Colonic mucosa (tissue), 4 donors: ENCODE results near the gene INAFM1. TPM values are rescaled to one million over a fixed set of nuclear protein-coding genes. Genes with fewer than 3 reads are reported as not detected.

Experiments used
- DNase-seq: peaks from one replicate; pipeline ENCODE4 v3.0.0-alpha.2; 2020
- H3K27ac ChIP-seq: fragments of 200-600 bp; one replicate; pipeline ENCODE4 v1.8.0; 2021
- H3K27me3 ChIP-seq: fragments of 200-600 bp; one replicate; pipeline ENCODE4 v1.8.0; 2021
- H3K36me3 ChIP-seq: fragments of 200-600 bp; one replicate; pipeline ENCODE4 v1.8.0; 2021
- H3K4me1 ChIP-seq: fragments of 200-600 bp; one replicate; pipeline ENCODE4 v1.8.0; 2021; ENCODE audit warnings: mild to moderate bottlenecking
- H3K4me3 ChIP-seq: fragments of 200-600 bp; one replicate; pipeline ENCODE4 v1.8.0; 2021
- H3K9ac ChIP-seq, 2 donors: one replicate each; pipeline ENCODE4 v1.7.0; 2013; ENCODE audit warnings: control low read depth in 2 of 2, low read depth in 2 of 2, low read length in 2 of 2
- H3K9me3 ChIP-seq: fragments of 200-600 bp; one replicate; pipeline ENCODE4 v1.8.0; 2021
- intact Hi-C: fragments of 100-400 bp; cut with DNase I; formaldehyde crosslinking; loops from one replicate; pipeline ENCODE4 v1.14.1; 2022
- total RNA-seq, 2 donors: library from RNA; stranded (reverse); fragmentation: NEBNext Ultra II Directional in 1 of 2; extraction: Animal tissue kit (Norgen Biotek cat#: 25700) in 1 of 2; gene quantifications; one replicate each; pipeline ENCODE4 v1.2.1, GENCODE V29; 2021
- TF ChIP-seq, protein P1 (sequence below): fragments of 200-600 bp; IDR thresholded peaks from one replicate; pipeline ENCODE4 v1.8.0; 2022; ENCODE audit warnings: antibody characterized with exemption, mild to moderate bottlenecking
- donor health status: healthy.
- donor health status: DM: no; HTN: no; CAD: no.
- donor health status: DM: no; HTN: no; CAD: no.

INAFM1 gene
- total RNA-seq, 2 donors from 2014 or later, result 12.8 to 19.6 TPM

DNA sequence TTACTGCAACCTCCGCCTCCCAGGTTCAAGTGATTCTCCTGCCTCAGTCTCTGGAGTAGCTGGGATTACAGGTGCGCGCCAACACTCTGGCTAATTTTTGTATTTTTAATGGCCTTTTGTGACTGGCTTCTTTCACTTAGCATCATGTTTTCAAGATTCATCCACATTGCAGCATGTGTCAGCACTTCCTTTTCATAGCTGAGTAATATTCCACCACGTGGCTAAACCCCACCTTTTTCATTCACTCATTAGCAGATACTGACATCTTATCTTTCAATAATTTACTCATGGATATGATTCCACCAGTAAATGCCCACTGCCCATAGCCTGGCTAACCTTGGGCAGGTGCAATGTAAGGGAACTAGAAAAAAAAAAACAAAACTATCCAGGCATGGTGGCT is 41.8 kb downstream of the INAFM1 start:
- no peak for DNase-seq
- no peak overlapping the region for H3K4me3 ChIP-seq
- H3K36me3 ChIP-seq, result no peaks in the 10 kb centered on the region
- TF ChIP-seq, protein P1, sequence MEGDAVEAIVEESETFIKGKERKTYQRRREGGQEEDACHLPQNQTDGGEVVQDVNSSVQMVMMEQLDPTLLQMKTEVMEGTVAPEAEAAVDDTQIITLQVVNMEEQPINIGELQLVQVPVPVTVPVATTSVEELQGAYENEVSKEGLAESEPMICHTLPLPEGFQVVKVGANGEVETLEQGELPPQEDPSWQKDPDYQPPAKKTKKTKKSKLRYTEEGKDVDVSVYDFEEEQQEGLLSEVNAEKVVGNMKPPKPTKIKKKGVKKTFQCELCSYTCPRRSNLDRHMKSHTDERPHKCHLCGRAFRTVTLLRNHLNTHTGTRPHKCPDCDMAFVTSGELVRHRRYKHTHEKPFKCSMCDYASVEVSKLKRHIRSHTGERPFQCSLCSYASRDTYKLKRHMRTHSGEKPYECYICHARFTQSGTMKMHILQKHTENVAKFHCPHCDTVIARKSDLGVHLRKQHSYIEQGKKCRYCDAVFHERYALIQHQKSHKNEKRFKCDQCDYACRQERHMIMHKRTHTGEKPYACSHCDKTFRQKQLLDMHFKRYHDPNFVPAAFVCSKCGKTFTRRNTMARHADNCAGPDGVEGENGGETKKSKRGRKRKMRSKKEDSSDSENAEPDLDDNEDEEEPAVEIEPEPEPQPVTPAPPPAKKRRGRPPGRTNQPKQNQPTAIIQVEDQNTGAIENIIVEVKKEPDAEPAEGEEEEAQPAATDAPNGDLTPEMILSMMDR, result no peak
- H3K4me1 ChIP-seq, result no peaks in the 10 kb centered on the region
- H3K9ac ChIP-seq, result no peak overlapping the region
- H3K27me3 ChIP-seq, result no peaks in the 10 kb centered on the region
- intact Hi-C loops, result no loop called here
- no peaks in the 10 kb centered on the region for H3K9me3 ChIP-seq
- no peak overlapping the region for H3K27ac ChIP-seq

DNA sequence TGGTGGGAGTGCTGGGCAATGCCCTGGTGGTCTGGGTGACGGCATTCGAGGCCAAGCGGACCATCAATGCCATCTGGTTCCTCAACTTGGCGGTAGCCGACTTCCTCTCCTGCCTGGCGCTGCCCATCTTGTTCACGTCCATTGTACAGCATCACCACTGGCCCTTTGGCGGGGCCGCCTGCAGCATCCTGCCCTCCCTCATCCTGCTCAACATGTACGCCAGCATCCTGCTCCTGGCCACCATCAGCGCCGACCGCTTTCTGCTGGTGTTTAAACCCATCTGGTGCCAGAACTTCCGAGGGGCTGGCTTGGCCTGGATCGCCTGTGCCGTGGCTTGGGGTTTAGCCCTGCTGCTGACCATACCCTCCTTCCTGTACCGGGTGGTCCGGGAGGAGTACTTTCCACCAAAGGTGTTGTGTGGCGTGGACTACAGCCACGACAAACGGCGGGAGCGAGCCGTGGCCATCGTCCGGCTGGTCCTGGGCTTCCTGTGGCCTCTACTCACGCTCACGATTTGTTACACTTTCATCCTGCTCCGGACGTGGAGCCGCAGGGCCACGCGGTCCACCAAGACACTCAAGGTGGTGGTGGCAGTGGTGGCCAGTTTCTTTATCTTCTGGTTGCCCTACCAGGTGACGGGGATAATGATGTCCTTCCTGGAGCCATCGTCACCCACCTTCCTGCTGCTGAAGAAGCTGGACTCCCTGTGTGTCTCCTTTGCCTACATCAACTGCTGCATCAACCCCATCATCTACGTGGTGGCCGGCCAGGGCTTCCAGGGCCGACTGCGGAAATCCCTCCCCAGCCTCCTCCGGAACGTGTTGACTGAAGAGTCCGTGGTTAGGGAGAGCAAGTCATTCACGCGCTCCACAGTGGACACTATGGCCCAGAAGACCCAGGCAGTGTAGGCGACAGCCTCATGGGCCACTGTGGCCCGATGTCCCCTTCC is 45.5 kb downstream of the INAFM1 start:
- DNase-seq, result no peak
- Histone ChIP-seq H3K27ac (no peak overlapping the region), H3K36me3 (no peaks in the 10 kb centered on the region), H3K9ac (no peak overlapping the region), H3K4me1 (no peaks in the 10 kb centered on the region), H3K27me3 (no peaks in the 10 kb centered on the region), H3K4me3 (no peak overlapping the region), H3K9me3 (no peaks in the 10 kb centered on the region)
- TF ChIP-seq, protein P1, result no peak
- intact Hi-C loops, result no loop called here

DNA sequence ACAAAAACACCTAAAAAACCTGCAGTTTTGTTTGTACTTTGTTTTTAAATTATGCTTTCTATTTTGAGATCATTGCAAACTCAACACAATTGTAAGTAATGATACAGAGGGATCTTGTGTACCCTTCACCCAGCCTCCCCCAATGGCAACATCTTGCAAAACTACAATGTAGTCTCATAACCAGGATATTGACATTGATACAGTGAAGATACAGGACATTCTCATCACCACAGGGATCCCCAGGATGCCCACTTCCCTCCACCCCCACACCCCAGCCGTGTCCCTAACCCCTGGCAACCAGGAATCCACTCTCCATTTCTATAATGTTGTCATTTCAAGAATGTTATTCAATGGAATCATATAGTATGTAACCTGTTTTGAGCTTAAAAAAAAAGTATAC is 46.9 kb downstream of the INAFM1 start:
- H3K27me3 ChIP-seq, result no peaks in the 10 kb centered on the region
- H3K9ac ChIP-seq, result no peak overlapping the region
- TF ChIP-seq, protein P1, result no peak
- H3K27ac ChIP-seq, result no peak overlapping the region
- no peak overlapping the region for H3K4me3 ChIP-seq
- no peak for DNase-seq
- no peaks in the 10 kb centered on the region for H3K9me3 ChIP-seq
- intact Hi-C loops, result no loop called here
- no peaks in the 10 kb centered on the region for H3K36me3 ChIP-seq
- no peaks in the 10 kb centered on the region for H3K4me1 ChIP-seq

DNA sequence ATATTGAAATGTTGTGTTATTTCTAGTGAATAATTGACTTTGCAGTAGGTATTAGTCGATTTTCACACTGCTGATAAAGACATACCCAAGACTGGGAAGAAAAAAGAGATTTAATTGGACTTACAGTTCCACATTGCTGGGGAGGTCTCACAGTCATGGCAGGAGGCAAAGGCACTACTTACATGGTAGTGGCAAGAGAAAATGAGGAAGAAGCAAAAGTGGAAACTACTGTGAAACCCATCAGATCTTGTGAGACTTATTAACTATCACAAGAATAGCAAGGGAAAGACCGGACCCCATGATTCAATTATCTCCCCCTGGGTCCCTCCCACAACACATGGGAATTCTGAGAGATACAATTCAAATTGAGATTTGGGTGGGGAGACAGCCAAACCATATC is 47.4 kb downstream of the INAFM1 start:
- no peaks in the 10 kb centered on the region for H3K9me3 ChIP-seq
- DNase-seq, result no peak
- TF ChIP-seq, protein P1, result no peak
- H3K27ac ChIP-seq, result no peak overlapping the region
- intact Hi-C loops, result no loop called here
- no peaks in the 10 kb centered on the region for H3K36me3 ChIP-seq
- no peak overlapping the region for H3K9ac ChIP-seq
- no peak overlapping the region for H3K4me3 ChIP-seq
- no peaks in the 10 kb centered on the region for H3K4me1 ChIP-seq
- no peaks in the 10 kb centered on the region for H3K27me3 ChIP-seq

DNA sequence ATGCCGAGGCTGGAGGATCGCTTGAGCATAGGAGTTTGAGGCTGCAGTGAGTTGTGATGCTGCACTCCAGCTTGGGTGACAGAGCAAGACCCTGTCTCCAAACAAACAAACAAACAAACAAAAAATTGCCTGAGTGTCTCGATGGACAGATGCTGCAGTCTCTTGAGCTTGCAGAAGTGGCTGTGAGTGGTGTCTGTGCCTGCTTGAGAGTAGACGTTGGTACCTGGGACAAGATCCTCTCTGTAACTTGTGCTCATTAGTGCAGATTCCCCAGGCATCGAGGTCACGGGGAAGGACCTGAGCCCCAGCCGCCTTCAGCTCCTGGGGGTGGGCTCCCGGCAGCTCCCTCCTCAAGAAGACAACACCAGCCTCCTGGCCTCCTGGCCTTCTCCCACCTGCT is 48.7 kb downstream of the INAFM1 start:
- DNase-seq, result no peak
- Histone ChIP-seq H3K4me3 (no peak overlapping the region), H3K27ac (no peak overlapping the region), H3K9me3 (no peaks in the 10 kb centered on the region), H3K36me3 (no peaks in the 10 kb centered on the region), H3K27me3 (no peaks in the 10 kb centered on the region), H3K9ac (no peak overlapping the region), H3K4me1 (no peaks in the 10 kb centered on the region)
- intact Hi-C loops, result no loop called here
- TF ChIP-seq, protein P1, result no peak
